ENCODE results near the gene GPX5.

Gene GPX5

GRCh38 chr6:28489366-28490204 is 36.1 kb upstream of the GPX5 start:
- H3K36me3 ChIP-seq (ENCODE audit: control insufficient read depth in 2 of 2, insufficient read depth in 1 of 2, low read length in 2 of 2), result no peaks in the 10 kb centered on the region
- ChIA-PET POLR2A (interaction anchor here (0.6 to 1.8 kb wide), 13 partner anchors 15 to 652 kb away, joined by 3 to 7 read pairs (median 4); partner anchors contain the start of genes PGBD1, ZKSCAN8 and ZSCAN23), CTCF (interaction anchor here (0.6 to 0.8 kb wide), 4 partner anchors 48 to 496 kb away, joined by 3 read pairs; no protein-coding TSS in a partner anchor)
- peak overlapping the region; percentile 15 for H3K4me3 ChIP-seq (ENCODE audit: low read depth, low read length)
- H3K27ac ChIP-seq (ENCODE audit: extremely low read depth, low read depth, low read length), result peak overlapping the region; percentile 37
- no peaks in the 10 kb centered on the region for H3K9me3 ChIP-seq (ENCODE audit: control insufficient read depth, insufficient read depth, low read depth, low read length)
- no peaks in the 10 kb centered on the region for H3K4me1 ChIP-seq (ENCODE audit: control insufficient read depth, insufficient read depth, low read length)
- TF ChIP-seq ZBTB49 (tag by site-specific recombination; IDR thresholded peaks at IDR 0.05; ENCODE audit: low read depth), result no peak
- TF ChIP-seq IKZF3 (tag by site-specific recombination; IDR thresholded peaks at IDR 0.05), result no peak
- TF ChIP-seq ZNF214 (tag by site-specific recombination; IDR thresholded peaks at IDR 0.05; ENCODE audit: borderline replicate concordance), result no peak
- TF ChIP-seq ZNF280C (tag by site-specific recombination; IDR thresholded peaks at IDR 0.05), result no peak
- TF ChIP-seq HOXA7 (CRISPR knock-in tag; IDR thresholded peaks at IDR 0.05; ENCODE audit: borderline replicate concordance), result no peak
- TF ChIP-seq ZNF132 (tag by site-specific recombination; IDR thresholded peaks at IDR 0.05; ENCODE audit: borderline replicate concordance), result no peak
- no peak; the same call in 1 of the 2 replicates for TF ChIP-seq ZNF324 (tag by site-specific recombination; IDR thresholded peaks at IDR 0.05)
- TF ChIP-seq ZSCAN23 (tag by site-specific recombination; IDR thresholded peaks at IDR 0.05), result no peak
- TF ChIP-seq ZBTB21 (tag by site-specific recombination; IDR thresholded peaks at IDR 0.05), result peak; percentile 92
- no peak for TF ChIP-seq ZNF341 (tag by site-specific recombination; IDR thresholded peaks at IDR 0.05; ENCODE audit: low read depth)
- no peak for TF ChIP-seq REPIN1 (tag by site-specific recombination; IDR thresholded peaks at IDR 0.05; ENCODE audit: low read depth)
- TF ChIP-seq ZNF529 (tag by site-specific recombination; IDR thresholded peaks at IDR 0.05; ENCODE audit: insufficient replicate concordance), result no peak
- no peak for TF ChIP-seq ZFP69B (tag by site-specific recombination; IDR thresholded peaks at IDR 0.05)
- TF ChIP-seq ZNF621 (tag by site-specific recombination; IDR thresholded peaks at IDR 0.05), result no peak
- TF ChIP-seq SCRT1 (tag by site-specific recombination; IDR thresholded peaks at IDR 0.05; ENCODE audit: borderline replicate concordance), result peak; percentile 87
- TF ChIP-seq ZBTB10 (tag by site-specific recombination; IDR thresholded peaks at IDR 0.05), result peak; percentile 43; the same call in 1 of the 2 replicates
- TF ChIP-seq ZNF138 (tag by site-specific recombination; IDR thresholded peaks at IDR 0.05; ENCODE audit: borderline replicate concordance), result no peak
- no peak for TF ChIP-seq ZNF174 (tag by site-specific recombination; IDR thresholded peaks at IDR 0.05)
- TF ChIP-seq ZNF169 (tag by site-specific recombination; IDR thresholded peaks at IDR 0.05), result no peak
- no peak for TF ChIP-seq SP2 (tag by site-specific recombination; IDR thresholded peaks at IDR 0.05)
- TF ChIP-seq ZNF211 (tag by site-specific recombination; IDR thresholded peaks at IDR 0.05; ENCODE audit: low read depth), result no peak
- TF ChIP-seq ZNF837 (tag by site-specific recombination; IDR thresholded peaks at IDR 0.05), result no peak
- no peak for TF ChIP-seq ZNF175 (tag by site-specific recombination; IDR thresholded peaks at IDR 0.05)
- TF ChIP-seq ZNF10 (tag by site-specific recombination; IDR thresholded peaks at IDR 0.05), result no peak
- no peak for TF ChIP-seq OSR2 (tag by site-specific recombination; IDR thresholded peaks at IDR 0.05)
- TF ChIP-seq GLI2 (tag by site-specific recombination; IDR thresholded peaks at IDR 0.05; ENCODE audit: borderline replicate concordance, low read depth), result no peak
- TF ChIP-seq ZSCAN5A (tag by site-specific recombination; IDR thresholded peaks at IDR 0.05), result no peak
- no peak for TF ChIP-seq ZNF488 (tag by site-specific recombination; IDR thresholded peaks at IDR 0.05)
- no peak for TF ChIP-seq ZNF2 (tag by site-specific recombination; IDR thresholded peaks at IDR 0.05)

Data from HEK293 (cell line).